Upper lobe of left lung (tissue), 4 donors: ENCODE data around the gene DOHH.

Experiments used
- CTCF ChIP-seq, 6 experiments: fragments of 450-650 bp in 4 of 6; fragments of 200-600 bp in 2 of 6; sonication (generic) in 2 of 6; IDR thresholded peaks; one replicate each; pipeline ENCODE4 v1.5.1; 2016 to 2019; ENCODE audit warnings: antibody characterized with exemption in 6 of 6
- EP300 ChIP-seq, 4 donors: sonication (generic); formaldehyde crosslinking; IDR thresholded peaks; one replicate each; pipeline ENCODE4 v1.5.1; 2017; ENCODE audit warnings: antibody characterized with exemption in 4 of 4, control low read depth in 2 of 4
- POLR2A ChIP-seq, 4 donors: fragments of 450-650 bp; IDR thresholded peaks; one replicate each; pipeline ENCODE4 v1.5.1; 2016 to 2017; ENCODE audit warnings: antibody characterized with exemption in 4 of 4, mild to moderate bottlenecking in 2 of 4

GRCh38 chr19:3537101-3537437, 36.6 kb upstream of the DOHH start:
- TF ChIP-seq CTCF (IDR thresholded peaks at IDR 0.05) (no peak), EP300 (IDR thresholded peaks at IDR 0.05) (no peak), POLR2A (IDR thresholded peaks at IDR 0.05) (no peak)
